ENCODE data around the gene MVP. TPM values are rescaled to one million over a fixed set of nuclear protein-coding genes. Genes with fewer than 3 reads are reported as not detected.

The MVP gene
- total RNA-seq, 1 experiment from 2014 or later: 75.1 TPM

- Histone ChIP-seq H3K4me2 (ENCODE audit: low read length) (peak within 1 kb of the TSS; percentile 99), H3K9me2 (ENCODE audit: insufficient read depth) (no peaks in the 10 kb centered on the region), H2AFZ (ENCODE audit: low read depth, low read length, poor library complexity, severe bottlenecking) (no peak within 1 kb of the TSS), H3K27me3 (ENCODE audit: insufficient read depth, low read length) (no peaks in the 10 kb centered on the region), H4K20me1 (ENCODE audit: insufficient read depth) (no peaks in the 10 kb centered on the region), H3K27ac (ENCODE audit: low read depth, low read length) (peak within 1 kb of the TSS; percentile 100), H3K9ac (ENCODE audit: low read length) (peak within 1 kb of the TSS; percentile 95), H3K4me3 (replicated peaks in 1 of 2; ENCODE audit: low read depth in 1 of 2, low read length in 2 of 2) (peak within 1 kb of the TSS; percentile 67 to 74), H3K9me3 (ENCODE audit: control insufficient read depth in 1 of 2, insufficient read depth in 1 of 2, low read depth in 1 of 2, low read length in 2 of 2) (no peaks in the 10 kb centered on the region), H3K4me1 (ENCODE audit: control insufficient read depth in 1 of 2, insufficient read depth in 2 of 2, low read length in 2 of 2) (peaks cover 31 to 61% of the 10 kb centered on the region in 2 experiments), H3K36me3 (ENCODE audit: control insufficient read depth in 1 of 2, insufficient read depth in 2 of 2, low read length in 2 of 2) (peaks cover 6 to 33% of the 10 kb centered on the region in 2 experiments; a peak in 3 of 4 replicates), H3K79me2 (ENCODE audit: insufficient read depth, low read length) (peaks cover 35% of the 10 kb centered on the region)
- intact Hi-C loops (cut with micrococcal nuclease): no loop called here
- ATAC-seq (peak; percentile 34), DNase-seq (ENCODE audit: low read depth, low spot score) (peak; percentile 83)
- RAD21 ChIA-PET (ENCODE audit: low non-redundant PET in 1 of 2, low total read pairs in 2 of 2, uncharacterized antibody in 2 of 2, unreplicated experiment in 2 of 2): interaction anchor here in 1 of 2 experiments (0.9 kb wide), 1 partner anchor 10 kb away, joined by 9 read pairs; the partner anchor contains the start of gene PAGR1
- BruUV-seq (replicated peaks): no TSS peak
- POLR2A ChIA-PET: interaction anchor here (0.7 to 1.2 kb wide), 3 partner anchors 14 to 106 kb away, joined by 3 to 4 read pairs (median 4); partner anchors contain the start of genes KIF22 and MVP
- TF ChIP-seq POLR2A (IDR thresholded peaks at IDR 0.05; ENCODE audit: borderline replicate concordance, extremely low read depth, insufficient read depth, insufficient read length) (peak; percentile 11), ZFX (IDR thresholded peaks at IDR 0.05) (no peak), YY1 (IDR thresholded peaks at IDR 0.05; ENCODE audit: extremely low read depth, insufficient replicate concordance, low read depth, low read length) (peak; percentile 27)
- CTCF ChIA-PET: interaction anchor here (0.6 to 3.5 kb wide), 3 partner anchors 8 to 42 kb away, joined by 3 to 36 read pairs (median 33); partner anchors contain the start of gene PAGR1
These were observed 14.1 kb upstream of the MVP start, which contains the start of gene MAZ for GRCh38 chr16:29806099-29806579. Gene MAZ, plus strand, starts transcription at chr16:29806529. Its CDS starts 173 bp downstream, at chr16:29806702.

- Histone ChIP-seq H2AFZ (ENCODE audit: low read depth, low read length, poor library complexity, severe bottlenecking) (no peak overlapping the region), H3K4me1 (ENCODE audit: control insufficient read depth in 1 of 2, insufficient read depth in 2 of 2, low read length in 2 of 2) (peaks cover 31 to 67% of the 10 kb centered on the region in 2 experiments)
- POLR2A ChIA-PET: interaction anchor here (1.0 to 2.0 kb wide), 6 partner anchors 9 to 119 kb away, joined by 3 to 20 read pairs (median 6); partner anchors contain the start of genes KCTD13, MVP and PAGR1
These were observed 13.4 kb upstream of the MVP start for GRCh38 chr16:29806641-29807425.

More at GRCh38 chr16:29806641-29807425, 13.4 kb upstream of the MVP start:
- H4K20me1 ChIP-seq (ENCODE audit: insufficient read depth): no peaks in the 10 kb centered on the region
- ChIA-PET RAD21 (ENCODE audit: low non-redundant PET in 1 of 2, low total read pairs in 2 of 2, uncharacterized antibody in 2 of 2, unreplicated experiment in 2 of 2) (interaction anchor here (0.9 to 1.5 kb wide), 4 partner anchors 10 to 214 kb away, joined by 3 to 9 read pairs (median 4); partner anchors contain the start of gene PAGR1 (in 1 of the 2)), CTCF (interaction anchor here (0.6 to 3.5 kb wide), 11 partner anchors 8 to 225 kb away, joined by 3 to 36 read pairs (median 6); partner anchors contain the start of genes ASPHD1, KIF22, PAGR1 and SEZ6L2)
- H3K27ac ChIP-seq (ENCODE audit: low read depth, low read length): peak overlapping the region; percentile 100
- H3K79me2 ChIP-seq (ENCODE audit: insufficient read depth, low read length): peaks cover 35% of the 10 kb centered on the region
- no peaks in the 10 kb centered on the region for H3K27me3 ChIP-seq (ENCODE audit: insufficient read depth, low read length)
- TF ChIP-seq REST (IDR thresholded peaks at IDR 0.05; ENCODE audit: low read depth) (no peak), SIN3A (IDR thresholded peaks at IDR 0.05; ENCODE audit: low read depth) (no peak), ZFX (IDR thresholded peaks at IDR 0.05) (peak; percentile 79), YY1 (IDR thresholded peaks at IDR 0.05; ENCODE audit: extremely low read depth, insufficient replicate concordance, low read depth, low read length) (peak; percentile 35), POLR2A (IDR thresholded peaks at IDR 0.05; ENCODE audit: borderline replicate concordance, extremely low read depth, insufficient read depth, insufficient read length) (peak; percentile 8), RAD21 (IDR thresholded peaks at IDR 0.05; ENCODE audit: low read depth) (no peak), POLR2AphosphoS5 (IDR thresholded peaks at IDR 0.05; ENCODE audit: low read depth, low read length) (peak; percentile 59; the same call in 1 of the 2 replicates)
- DNase-seq (ENCODE audit: low read depth, low spot score): no peak
- no TSS peak for BruUV-seq (replicated peaks)
- peak overlapping the region; percentile 50 to 74 for H3K4me3 ChIP-seq (replicated peaks in 1 of 2; ENCODE audit: low read depth in 1 of 2, low read length in 2 of 2)
- intact Hi-C loops (cut with micrococcal nuclease): no loop called here
- H3K9me3 ChIP-seq (ENCODE audit: control insufficient read depth in 1 of 2, insufficient read depth in 1 of 2, low read depth in 1 of 2, low read length in 2 of 2): no peaks in the 10 kb centered on the region
- peak; percentile 24 for ATAC-seq
- peak overlapping the region; percentile 99 for H3K4me2 ChIP-seq (ENCODE audit: low read length)
- H3K36me3 ChIP-seq (ENCODE audit: control insufficient read depth in 1 of 2, insufficient read depth in 2 of 2, low read length in 2 of 2): peaks cover 6 to 26% of the 10 kb centered on the region in 2 experiments; a peak in 3 of 4 replicates
- H3K9me2 ChIP-seq (ENCODE audit: insufficient read depth): no peaks in the 10 kb centered on the region
- H3K9ac ChIP-seq (ENCODE audit: low read length): peak overlapping the region; percentile 95

Data from HCT116 (cell line).